Measurements from ENCODE around the gene ARID1B. TPM values are rescaled to one million over a fixed set of nuclear protein-coding genes. Genes with fewer than 3 reads are reported as not detected.

The ARID1B gene
- total and polyA plus RNA-seq, 2 experiments from 2014 or later, result 32.9 to 67.0 TPM

GRCh38 chr6:157205473-157206358 is 428.5 kb downstream of the ARID1B start:
- H3K4me1 ChIP-seq (ENCODE audit: insufficient read depth), result no peaks in the 10 kb centered on the region
- no peaks in the 10 kb centered on the region for H3K36me3 ChIP-seq (replicated peaks; ENCODE audit: insufficient read depth, low read depth)
- DNase-seq (ENCODE audit: low spot score), result no peak
- no peak overlapping the region for H3K4me3 ChIP-seq
- H3K79me2 ChIP-seq, result no peaks in the 10 kb centered on the region
- no peaks in the 10 kb centered on the region for H3K9me3 ChIP-seq (ENCODE audit: low read depth)
- 85% methylated on average over 11 of the region's 11 CpGs for WGBS (ENCODE audit: low lambda C conversion rate, missing lambda C conversion rate)
- H3K27me3 ChIP-seq, result no peaks in the 10 kb centered on the region
- no peak overlapping the region for H3K4me2 ChIP-seq
- TF ChIP-seq CTCF (IDR thresholded peaks at IDR 0.05; ENCODE audit: poor library complexity) (no peak), EZH2 (IDR thresholded peaks at IDR 0.05; ENCODE audit: borderline replicate concordance) (no peak), EZH2phosphoT487 (IDR thresholded peaks at IDR 0.05; ENCODE audit: low read depth, severe bottlenecking, unreplicated experiment) (no peak)
- no peak overlapping the region for H3K27ac ChIP-seq
- H2AFZ ChIP-seq, result no peak overlapping the region
- H4K20me1 ChIP-seq (ENCODE audit: insufficient read depth, poor library complexity, severe bottlenecking), result peaks cover 5% of the 10 kb centered on the region
- H3K9me2 ChIP-seq (replicated peaks; ENCODE audit: insufficient read depth), result no peaks in the 10 kb centered on the region

GRCh38 chr6:157206359-157206815 is 429.2 kb downstream of the ARID1B start:
- H3K4me2 ChIP-seq, result no peak overlapping the region
- H4K20me1 ChIP-seq (ENCODE audit: insufficient read depth, poor library complexity, severe bottlenecking), result peaks cover 5% of the 10 kb centered on the region
- 98% methylated on average over 23 of the region's 23 CpGs for WGBS (ENCODE audit: low lambda C conversion rate, missing lambda C conversion rate)
- TF ChIP-seq EZH2 (IDR thresholded peaks at IDR 0.05; ENCODE audit: borderline replicate concordance), result no peak
- H3K9me3 ChIP-seq (ENCODE audit: low read depth), result no peaks in the 10 kb centered on the region
- no peaks in the 10 kb centered on the region for H3K79me2 ChIP-seq
- H3K27me3 ChIP-seq, result no peaks in the 10 kb centered on the region
- no peaks in the 10 kb centered on the region for H3K36me3 ChIP-seq (replicated peaks; ENCODE audit: insufficient read depth, low read depth)
- no peak for DNase-seq (ENCODE audit: low spot score)
- H2AFZ ChIP-seq, result no peak overlapping the region
- no peaks in the 10 kb centered on the region for H3K9me2 ChIP-seq (replicated peaks; ENCODE audit: insufficient read depth)
- H3K4me1 ChIP-seq (ENCODE audit: insufficient read depth), result no peaks in the 10 kb centered on the region
- no peak overlapping the region for H3K4me3 ChIP-seq
- no peak overlapping the region for H3K27ac ChIP-seq

GRCh38 chr6:157207521-157208076 is 430.4 kb downstream of the ARID1B start:
- no peak for TF ChIP-seq CTCF (IDR thresholded peaks at IDR 0.05; ENCODE audit: poor library complexity)
- TF ChIP-seq EZH2 (IDR thresholded peaks at IDR 0.05; ENCODE audit: borderline replicate concordance), result no peak
- TF ChIP-seq EZH2phosphoT487 (IDR thresholded peaks at IDR 0.05; ENCODE audit: low read depth, severe bottlenecking, unreplicated experiment), result no peak
- H3K4me2 ChIP-seq, result no peak overlapping the region
- no peak overlapping the region for H3K27ac ChIP-seq
- H2AFZ ChIP-seq, result no peak overlapping the region
- no peaks in the 10 kb centered on the region for H3K9me2 ChIP-seq (replicated peaks; ENCODE audit: insufficient read depth)
- H3K36me3 ChIP-seq (replicated peaks; ENCODE audit: insufficient read depth, low read depth), result no peaks in the 10 kb centered on the region
- no peaks in the 10 kb centered on the region for H3K4me1 ChIP-seq (ENCODE audit: insufficient read depth)
- no peaks in the 10 kb centered on the region for H3K9me3 ChIP-seq (ENCODE audit: low read depth)
- no peaks in the 10 kb centered on the region for H3K27me3 ChIP-seq
- no peak for DNase-seq (ENCODE audit: low spot score)
- H3K79me2 ChIP-seq, result no peaks in the 10 kb centered on the region
- H3K4me3 ChIP-seq, result no peak overlapping the region
- WGBS (ENCODE audit: low lambda C conversion rate, missing lambda C conversion rate), result 97% methylated on average over 15 of the region's 15 CpGs
- H4K20me1 ChIP-seq (ENCODE audit: insufficient read depth, poor library complexity, severe bottlenecking), result peaks cover 5% of the 10 kb centered on the region
